Ramos (cell line): ENCODE data around the gene EDA.

ENCODE experiments used
- in situ Hi-C: fragments of 300-500 bp; cut with MboI; formaldehyde crosslinking; loops from one replicate; pipeline ENCODE4 v1.14.3; 2022; ENCODE audit warnings: low sequenced_read_pairs; ENCODE audit not compliant: unreplicated experiment

Gene EDA

GRCh38 chrX:70046978-70047377, 431.1 kb downstream of the EDA start:
- in situ Hi-C loops = loop anchor here (25.0 kb wide), 1 partner anchor 510 kb away; no protein-coding TSS in a partner anchor

DNA sequence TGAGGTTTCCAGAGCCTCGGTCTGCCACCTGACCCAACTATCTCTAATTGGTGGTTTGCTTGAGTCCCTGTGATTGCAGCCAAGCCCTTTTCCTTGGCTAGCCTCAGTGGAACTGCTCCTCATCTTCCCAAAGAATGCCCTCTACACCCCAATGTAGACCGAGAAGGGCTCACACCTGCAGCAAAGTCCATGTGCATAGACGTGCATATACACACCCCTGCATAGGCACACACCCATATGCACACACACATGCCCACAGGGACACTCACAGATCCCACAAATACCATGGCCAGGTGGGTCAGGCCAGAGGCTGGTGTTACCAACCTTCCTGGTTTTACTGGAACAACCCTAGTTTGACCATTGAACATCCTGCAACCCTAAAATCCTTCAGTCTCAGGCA, 433.5 kb downstream of the EDA start:
- in situ Hi-C loops = loop anchor here (25.0 kb wide), 1 partner anchor 512 kb away; no protein-coding TSS in a partner anchor

GRCh38 chrX:70049925-70050324, 434.0 kb downstream of the EDA start, which contains the start of gene AWAT2:
TSS of gene AWAT2 (minus strand) at chrX:70049938. CDS start at chrX:70049932, 6 bp downstream.
- in situ Hi-C loops = loop anchor here (25.0 kb wide), 1 partner anchor 513 kb away; no protein-coding TSS in a partner anchor

DNA sequence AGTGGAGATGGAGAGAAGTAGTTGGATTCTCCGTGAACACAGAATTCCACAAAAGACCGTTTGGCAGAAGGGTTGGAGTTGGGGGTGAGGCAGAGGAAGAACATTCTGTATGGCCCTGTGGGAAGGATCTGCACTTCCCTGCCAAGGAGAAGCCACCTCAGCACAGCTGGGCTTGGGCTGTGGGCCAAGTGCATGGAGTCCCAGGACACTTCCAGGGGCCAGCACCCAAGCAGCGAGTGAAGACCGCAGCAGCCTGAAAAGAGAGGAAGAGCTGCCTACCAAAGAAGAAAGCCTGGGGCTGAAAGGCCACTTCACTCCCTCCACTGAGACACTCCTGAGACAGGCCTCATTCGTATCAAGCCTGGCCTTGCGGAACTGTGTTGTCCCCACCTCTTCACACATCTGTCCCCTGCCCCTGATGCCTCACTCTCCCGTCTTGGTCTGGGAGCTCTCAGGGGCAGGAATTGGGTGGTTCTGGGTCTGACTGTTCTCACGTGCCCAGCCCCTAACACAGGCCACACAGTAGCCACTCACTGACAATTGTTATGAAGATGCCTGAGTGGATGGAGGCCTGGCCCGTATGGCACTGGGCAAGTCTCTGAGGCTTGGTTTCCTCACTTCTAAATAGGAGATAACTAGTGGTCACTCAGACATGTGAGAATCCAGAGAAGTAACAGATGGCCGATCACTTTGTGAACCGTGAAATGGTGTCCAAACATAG, 437.1 kb downstream of the EDA start:
- in situ Hi-C loops = no loop called here

DNA sequence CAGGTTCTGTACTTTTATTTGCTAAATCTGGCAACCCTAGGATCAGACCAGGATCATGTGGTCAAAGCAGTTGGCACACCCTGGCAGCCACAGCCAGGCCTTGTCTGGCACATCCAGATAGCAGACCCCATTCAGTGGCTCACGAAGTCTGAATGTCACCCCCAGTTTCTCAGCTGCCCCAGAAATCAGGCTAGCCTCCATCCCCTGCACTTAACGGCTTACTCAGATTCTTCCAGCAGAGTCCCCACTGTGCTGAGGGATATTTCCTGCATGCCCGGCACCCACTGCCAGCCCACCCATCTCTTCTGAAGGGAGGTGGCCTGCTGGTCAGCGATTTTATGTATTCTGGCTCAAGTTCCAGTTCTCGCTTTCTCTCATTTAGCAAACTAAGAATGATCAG, 438.5 kb downstream of the EDA start:
- in situ Hi-C loops = no loop called here

GRCh38 chrX:70062076-70062475, 446.2 kb downstream of the EDA start, which contains the start of gene OTUD6A:
TSS of gene OTUD6A (plus strand) at chrX:70062457. CDS start at chrX:70062525, 68 bp downstream.
- in situ Hi-C loops = no loop called here

GRCh38 chrX:70062961-70063550, 447.1 kb downstream of the EDA start:
- in situ Hi-C loops = no loop called here

DNA sequence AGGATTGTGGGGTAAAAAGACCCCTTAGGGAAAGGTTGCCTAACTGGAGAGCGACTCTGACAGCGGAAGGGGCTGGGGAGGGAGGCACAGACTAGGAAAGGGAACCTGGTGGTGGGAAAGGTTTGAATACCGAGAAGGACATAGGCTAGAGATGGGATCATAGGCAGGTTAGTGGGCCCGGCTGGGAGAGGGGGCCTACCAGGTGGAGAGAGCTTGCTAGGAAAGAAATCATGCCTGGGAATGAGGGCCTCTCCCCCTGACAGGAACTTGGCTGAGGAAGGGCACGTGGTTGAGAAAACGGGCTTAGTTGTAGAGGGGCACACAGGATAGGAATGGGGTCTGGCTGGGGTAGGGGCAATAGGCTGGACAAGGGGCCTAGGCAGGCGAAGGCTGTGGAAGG, 450.7 kb downstream of the EDA start:
- in situ Hi-C loops = no loop called here

DNA sequence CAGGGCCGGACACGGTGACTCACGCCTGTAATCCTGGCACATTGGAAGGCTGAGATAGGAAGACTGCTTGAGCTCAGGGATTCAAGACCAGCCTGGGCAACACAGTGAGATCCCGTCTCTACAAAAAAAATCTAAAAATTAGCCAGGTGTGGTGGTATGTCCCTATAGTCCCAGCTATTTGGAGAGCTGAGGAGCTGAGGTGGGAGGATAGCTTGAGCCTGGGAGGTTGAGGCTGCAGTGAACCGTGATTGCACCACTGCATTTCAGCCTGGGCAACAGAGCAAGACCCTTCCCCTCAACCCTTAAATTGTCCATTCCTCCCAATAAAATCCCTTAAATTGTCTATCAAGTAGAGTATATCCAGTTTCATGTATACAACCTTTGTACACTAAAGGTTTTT, 463.4 kb downstream of the EDA start:
- in situ Hi-C loops = no loop called here

DNA sequence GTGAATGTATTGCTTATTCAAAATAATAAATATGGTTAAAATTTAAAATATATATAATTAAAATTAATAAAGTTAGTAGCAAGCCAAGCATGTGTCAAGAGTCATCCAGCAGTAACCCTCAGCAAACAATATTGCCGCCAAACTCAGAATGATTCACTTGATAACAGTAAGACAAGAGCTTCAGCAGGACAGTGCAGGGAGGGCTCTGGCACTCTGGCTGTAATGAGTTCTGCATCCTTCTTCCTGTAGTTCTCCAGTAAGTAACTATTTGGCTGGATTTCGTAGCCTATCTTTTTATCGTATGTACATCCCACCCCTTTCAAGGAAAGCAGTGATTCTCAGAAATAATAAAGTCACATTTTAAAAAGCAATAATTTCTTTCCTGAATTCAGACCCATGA, 464.0 kb downstream of the EDA start:
- in situ Hi-C loops = no loop called here

DNA sequence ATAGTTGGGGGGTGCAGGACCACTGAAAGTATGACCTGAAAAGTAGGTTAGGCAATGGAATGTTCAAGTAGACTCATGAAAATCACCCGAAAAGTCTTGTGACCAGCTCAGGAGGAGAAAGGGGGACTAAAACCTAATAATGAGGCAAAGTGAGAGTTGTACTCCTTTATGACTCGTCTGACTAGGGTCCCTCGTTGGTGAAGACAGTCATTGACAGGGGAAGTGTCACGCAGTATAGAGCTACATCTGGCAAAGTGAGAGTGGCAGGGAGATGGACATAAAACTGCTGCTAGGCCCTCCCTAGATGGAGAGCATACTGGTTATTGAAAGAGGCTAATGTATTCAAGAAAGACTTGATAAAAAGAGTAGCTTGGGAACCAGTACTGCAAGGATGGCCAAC, 466.8 kb downstream of the EDA start:
- in situ Hi-C loops = no loop called here

GRCh38 chrX:70084592-70085240, 468.8 kb downstream of the EDA start:
- in situ Hi-C loops = no loop called here

DNA sequence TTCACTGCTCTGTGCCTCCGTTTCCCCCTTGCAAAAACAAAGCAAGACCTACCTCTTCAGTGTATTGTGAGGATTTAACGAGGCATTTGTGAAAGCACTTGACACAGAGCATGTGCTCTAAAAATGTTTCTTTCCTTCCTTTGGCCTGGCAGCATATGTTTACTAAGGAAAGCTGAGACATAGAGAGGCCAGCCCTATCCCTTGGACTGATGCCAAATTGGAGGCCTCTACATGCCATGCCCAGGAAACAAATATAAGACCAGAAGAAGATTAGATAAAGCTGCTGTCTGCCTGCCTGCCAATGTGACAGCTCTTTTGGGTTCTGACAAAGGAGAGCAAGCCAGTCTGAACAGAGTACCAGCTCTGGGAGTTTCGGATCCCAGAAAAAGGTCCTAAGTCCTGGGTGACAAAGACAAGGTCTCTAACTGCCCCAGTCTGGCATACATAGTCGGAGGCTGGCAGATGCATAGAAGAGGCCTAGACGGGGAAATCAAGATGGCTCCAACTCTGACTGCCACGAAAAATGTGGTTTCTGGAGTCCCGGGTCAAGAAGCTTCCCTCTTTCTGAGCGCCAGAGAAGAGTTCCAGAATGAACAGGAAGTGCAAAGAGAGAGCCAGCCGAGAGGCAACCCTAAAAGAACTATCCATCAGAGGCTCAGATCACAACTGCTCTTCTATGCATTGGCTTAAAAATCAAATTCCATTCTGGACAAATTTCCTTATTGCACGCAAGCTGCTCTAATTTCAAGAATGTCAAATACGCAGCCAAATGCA, 472.1 kb downstream of the EDA start:
- in situ Hi-C loops = no loop called here

GRCh38 chrX:70088751-70089150, 472.8 kb downstream of the EDA start:
- in situ Hi-C loops = no loop called here
